GM12892 (cell line): ENCODE data around the gene KCNH8.

Experiments
- POLR2A ChIP-seq: IDR thresholded peaks from 2 replicates; pipeline ENCODE4 v1.6.1; 2011; ENCODE audit warnings: low read depth, low read length, control low read depth
- POLR2AphosphoS5 ChIP-seq: IDR thresholded peaks from 2 replicates; pipeline ENCODE4 v1.6.1; 2011; ENCODE audit warnings: low read depth, low read length, control low read depth
- TAF1 ChIP-seq: IDR thresholded peaks from 2 replicates; pipeline ENCODE4 v1.6.1; 2011; ENCODE audit warnings: low read depth, mild to moderate bottlenecking, control low read depth, low read length, borderline replicate concordance

- TF ChIP-seq POLR2AphosphoS5 (no peak), POLR2A (no peak), TAF1 (no peak)
These were observed 50.8 kb downstream of the KCNH8 start for GRCh38 chr3:19199131-19199530.
